ENCODE results near the gene TMEM256. TPM values are rescaled to one million over a fixed set of nuclear protein-coding genes. Genes with fewer than 3 reads are reported as not detected.

TMEM256 gene
- total and polyA plus RNA-seq, 2 of the 8 experiments (the other 6 are each of a cell fraction or from before 2014, with no cell fraction given): 97.0 to 350 TPM

GRCh38 chr17:7394452-7395191 lies 9.3 kb downstream of the TMEM256 start, which contains the start of gene PLSCR3:
Gene PLSCR3 (minus strand): TSS chr17:7394525. CDS start chr17:7394110, 415 bp downstream.
- H4K20me1 ChIP-seq (replicated peaks in 1 of 2; ENCODE audit: control insufficient read depth in 1 of 2, insufficient read depth in 2 of 2, low read length in 2 of 2): peaks cover 0 to 8% of the 10 kb centered on the region in 2 experiments
- H3K27me3 ChIP-seq (replicated peaks in 1 of 4; ENCODE audit: control insufficient read depth in 3 of 4, extremely low read depth in 1 of 4, insufficient read depth in 3 of 4, low read length in 3 of 4): no peaks in the 10 kb centered on the region
- H2AFZ ChIP-seq (ENCODE audit: low read length): peak within 1 kb of the TSS; percentile 61; the same call in 1 of the 2 replicates
- no peak within 1 kb of the TSS for H3K4ac ChIP-seq (replicated peaks; ENCODE audit: insufficient read length, low read depth, low read length)
- peaks cover 14% of the 10 kb centered on the region; the same call in 1 of the 2 replicates for H3K23me2 ChIP-seq (ENCODE audit: low read depth, low read length)
- H4K91ac ChIP-seq (replicated peaks; ENCODE audit: insufficient read length, low read length): no peak within 1 kb of the TSS
- peak within 1 kb of the TSS; percentile 69 to 83 (median 72) for H3K4me3 ChIP-seq (ENCODE audit: extremely low read depth in 1 of 4, insufficient read depth in 2 of 4, low read depth in 3 of 4, low read length in 4 of 4)
- WGBS, 2 experiments (ENCODE audit: extremely low coverage in 1 of 2, insufficient coverage in 1 of 2, insufficient read length in 1 of 2, insufficient replicate concordance in 2 of 2, low coverage in 1 of 2, low lambda C conversion rate in 2 of 2, missing lambda C conversion rate in 1 of 2): 2% methylated on average over 44 of the region's 71 CpGs; no CpG with 5 or more reads in 1 of the 2 experiments
- peak in 1 of 2 experiments; percentile 93 for DNase-seq (ENCODE audit: low read depth in 1 of 2, low spot score in 2 of 2)
- H2BK12ac ChIP-seq (ENCODE audit: low read depth, low read length): no peak within 1 kb of the TSS
- no peaks in the 10 kb centered on the region for H3K9me3 ChIP-seq (ENCODE audit: insufficient read depth in 2 of 2, low read depth in 1 of 2, low read length in 1 of 2)
- H4K8ac ChIP-seq (ENCODE audit: extremely low read depth, insufficient read depth, low read length): no peak within 1 kb of the TSS; the same call in 1 of the 2 replicates
- H3K27ac ChIP-seq (ENCODE audit: low read depth, low read length): no peak within 1 kb of the TSS
- H2BK120ac ChIP-seq (replicated peaks; ENCODE audit: low read depth, low read length): no peak within 1 kb of the TSS
- no peaks in the 10 kb centered on the region for H3K79me2 ChIP-seq (ENCODE audit: control insufficient read depth in 1 of 2, insufficient read depth in 2 of 2, low read length in 2 of 2)
- peak within 1 kb of the TSS; percentile 90 for H3K18ac ChIP-seq (ENCODE audit: extremely low read depth, low read length)
- peak within 1 kb of the TSS; percentile 67 for H4K5ac ChIP-seq (ENCODE audit: insufficient read length, low read depth, low read length)
- CTCF ChIA-PET (ENCODE audit: partially characterized antibody): interaction anchor here (0.6 to 2.6 kb wide), 10 partner anchors 8 to 288 kb away, joined by 3 to 9 read pairs (median 4); partner anchors contain the start of genes KCTD11, SOX15, SPEM1 and TMEM256
- H2BK20ac ChIP-seq (ENCODE audit: low read length): no peak within 1 kb of the TSS
- H2BK15ac ChIP-seq (ENCODE audit: low read length): peak within 1 kb of the TSS; percentile 29; the same call in 1 of the 2 replicates
- H3K4me1 ChIP-seq (replicated peaks in 1 of 4; ENCODE audit: control insufficient read depth in 3 of 4, insufficient read depth in 4 of 4, low read length in 3 of 4): peaks cover 0 to 9% (median 3%) of the 10 kb centered on the region in 4 experiments; a peak in 6 of 7 replicates
- no peak for FAIRE-seq
- H3K9ac ChIP-seq (replicated peaks in 1 of 4; ENCODE audit: extremely low read depth in 1 of 4, low read depth in 3 of 4, low read length in 3 of 4): peak within 1 kb of the TSS in 3 of 4 experiments; percentile 34 to 63 (median 44); a peak in 4 of 7 replicates
- peaks cover 0 to 16% (median 7%) of the 10 kb centered on the region in 4 experiments; a peak in 4 of 8 replicates for H3K36me3 ChIP-seq (ENCODE audit: control insufficient read depth in 2 of 4, insufficient read depth in 4 of 4, low read length in 3 of 4)
- no peak within 1 kb of the TSS for H3K14ac ChIP-seq (ENCODE audit: insufficient read length)
- peak within 1 kb of the TSS; percentile 75; the same call in 1 of the 2 replicates for H2BK5ac ChIP-seq (ENCODE audit: low read depth, low read length)
- peak within 1 kb of the TSS; percentile 91 to 95 for H3K4me2 ChIP-seq (ENCODE audit: insufficient read depth in 1 of 2, low read depth in 2 of 2, low read length in 2 of 2)
- no peaks in the 10 kb centered on the region; the same call in 1 of the 2 replicates for H3K79me1 ChIP-seq (ENCODE audit: low read depth, low read length)
- POLR2A ChIA-PET (ENCODE audit: partially characterized antibody): interaction anchor here (0.6 to 4.9 kb wide), 9 partner anchors 8 to 81 kb away, joined by 3 to 29 read pairs (median 4); partner anchors contain the start of genes TMEM102, TMEM256 and TNK1
- peak within 1 kb of the TSS; percentile 54 for H3K56ac ChIP-seq (replicated peaks; ENCODE audit: insufficient read length, low read depth, low read length)
- H2AK5ac ChIP-seq (ENCODE audit: low read depth, low read length): no peak within 1 kb of the TSS
- no peak within 1 kb of the TSS for H3K23ac ChIP-seq (ENCODE audit: insufficient read length)
- peak; percentile 40 to 57 (median 52) for TF ChIP-seq CTCF (IDR thresholded peaks at IDR 0.05; ENCODE audit: control extremely low read depth in 1 of 3, insufficient read depth in 1 of 3, low read depth in 1 of 3, low read length in 3 of 3)
- TF ChIP-seq MAFK (IDR thresholded peaks at IDR 0.05; ENCODE audit: low read depth, low read length): peak; percentile 9; the same call in 1 of the 2 replicates
- TF ChIP-seq CHD2 (IDR thresholded peaks at IDR 0.05; ENCODE audit: low read length): no peak
- no peak for TF ChIP-seq GTF2F1 (IDR thresholded peaks at IDR 0.05; ENCODE audit: borderline replicate concordance, low read depth, low read length)
- TF ChIP-seq EZH2 (IDR thresholded peaks at IDR 0.05; ENCODE audit: low read depth, low read length, severe bottlenecking): no peak
- TF ChIP-seq KDM4A (IDR thresholded peaks at IDR 0.05; ENCODE audit: low read depth, low read length, severe bottlenecking): peak; percentile 24
- peak; percentile 13; the same call in 1 of the 2 replicates for TF ChIP-seq TAF1 (IDR thresholded peaks at IDR 0.05; ENCODE audit: low read depth, low read length)
- peak; percentile 27; the same call in 1 of the 2 replicates for TF ChIP-seq PHF8 (conservative IDR thresholded peaks at IDR 0.05; ENCODE audit: low read depth, low read length)

Data from H1 (cell line).